Measurements from ENCODE around the gene COQ7.

Gene COQ7

DNA sequence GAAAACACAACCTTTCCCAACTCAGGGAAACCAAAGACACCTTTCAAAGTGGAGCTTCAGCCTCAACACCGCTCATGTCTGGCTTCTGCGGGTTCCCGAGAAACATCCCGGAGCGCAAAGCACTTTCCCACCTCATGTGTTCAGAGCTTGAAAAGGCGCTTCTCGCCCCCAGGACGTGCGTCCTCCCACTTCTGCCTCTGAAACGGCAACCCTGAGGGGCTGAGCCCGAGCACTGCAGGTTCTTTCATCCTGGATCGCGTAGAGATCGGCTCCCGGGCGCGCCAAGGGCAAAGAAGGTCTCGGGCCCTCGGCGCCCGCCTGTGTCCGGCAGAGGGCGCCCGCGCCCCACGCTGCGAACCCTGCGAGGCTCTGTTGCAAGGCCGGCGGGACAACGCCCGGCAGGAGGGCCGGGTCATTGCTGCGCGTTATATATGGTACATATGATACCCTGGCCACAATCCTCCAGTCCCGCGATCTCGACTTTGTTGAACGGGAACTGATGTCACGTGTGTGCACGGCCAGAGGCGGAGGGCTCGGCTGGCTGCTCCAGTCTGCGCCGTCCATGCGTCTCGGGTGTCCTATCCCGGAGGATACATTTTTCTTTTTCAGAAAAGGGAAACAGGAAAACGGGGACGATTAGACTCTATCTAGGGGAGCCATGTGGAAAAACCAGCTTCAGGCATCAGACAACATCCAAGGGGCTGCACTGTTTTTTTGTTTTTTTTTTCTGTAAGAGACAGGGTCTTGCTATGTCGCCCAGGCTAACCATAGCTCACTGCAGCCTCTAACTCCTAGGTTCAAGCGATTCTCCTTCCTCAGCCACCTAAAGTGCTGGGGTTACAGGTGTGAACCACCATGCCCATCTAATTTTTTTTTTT is 19.1 kb downstream of the COQ7 start:
- peak; percentile 95 for DNase-seq (ENCODE audit: low spot score)

DNA sequence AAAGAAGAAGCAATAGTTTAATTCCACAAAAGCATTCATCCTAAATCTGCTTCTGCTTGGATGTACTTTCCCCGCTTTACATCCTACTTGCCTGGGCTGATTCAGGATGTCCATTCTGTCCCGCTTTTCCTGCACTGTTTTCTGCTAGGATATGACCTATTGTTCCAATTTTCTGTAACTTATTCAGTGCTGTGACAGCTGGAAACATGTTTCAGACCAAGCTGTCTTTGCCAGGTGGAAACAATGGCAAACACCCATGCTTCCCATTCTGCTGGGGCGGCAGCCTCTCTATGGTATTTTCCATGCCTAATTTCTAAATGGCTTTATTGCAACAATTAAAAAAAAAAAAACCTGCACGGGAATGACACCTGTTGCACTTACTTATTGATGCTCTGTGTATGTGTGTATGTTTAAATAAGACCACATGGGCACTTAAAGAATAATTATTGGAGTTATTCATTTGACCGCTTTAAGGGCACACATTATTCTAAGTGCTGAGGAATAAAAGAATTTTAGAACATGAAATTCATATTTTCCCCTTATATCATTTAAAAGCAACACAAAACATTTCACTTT is 21.0 kb downstream of the COQ7 start:
- no peak for DNase-seq (ENCODE audit: low spot score)

DNA sequence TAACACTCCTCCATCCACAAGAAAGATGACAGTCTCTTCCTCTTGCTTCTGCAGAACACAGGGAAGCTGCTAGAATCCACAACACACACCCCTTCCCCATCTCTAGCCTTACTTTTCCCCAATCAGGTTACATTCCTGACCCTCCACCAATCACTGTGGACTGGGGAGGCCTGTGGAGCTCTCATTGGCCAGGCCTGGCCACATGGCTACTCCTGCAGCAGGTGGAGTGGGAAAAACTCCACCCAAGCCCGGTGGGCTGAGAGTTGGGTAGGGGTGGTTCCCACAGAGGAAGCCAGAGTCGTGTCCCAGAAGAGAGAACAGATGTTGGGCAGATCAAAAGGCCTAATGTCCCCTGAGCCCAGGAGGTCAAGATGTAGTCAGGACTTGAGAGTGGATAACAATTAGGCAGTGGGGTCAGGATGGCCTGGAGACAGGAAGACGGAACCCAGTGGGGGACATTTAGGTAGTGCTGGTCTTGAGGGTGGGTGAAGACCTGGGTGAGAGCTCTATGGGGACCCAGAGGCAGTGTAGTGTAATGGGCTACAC is 22.1 kb downstream of the COQ7 start:
- DNase-seq (ENCODE audit: low spot score), result no peak

DNA sequence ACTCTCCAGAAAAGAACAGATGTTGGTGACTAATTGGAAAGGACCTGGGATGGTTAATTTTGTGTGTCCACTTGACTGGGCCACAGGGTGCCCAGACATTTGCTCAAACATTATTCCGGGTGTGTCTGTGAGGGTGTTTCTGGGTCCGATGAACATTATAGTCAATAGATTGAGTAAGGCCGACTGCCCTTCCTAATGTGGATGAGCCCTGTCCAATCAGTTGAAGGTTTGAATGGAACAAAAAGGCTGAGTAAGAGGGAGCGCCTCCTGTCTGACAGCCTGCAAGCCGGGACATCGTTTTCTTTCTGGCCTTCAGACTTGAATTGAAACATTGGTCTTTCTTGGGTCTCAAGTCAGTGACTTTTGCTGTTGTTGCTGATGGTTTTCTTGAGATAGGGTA is 23.5 kb downstream of the COQ7 start:
- DNase-seq (ENCODE audit: low spot score), result no peak

DNA sequence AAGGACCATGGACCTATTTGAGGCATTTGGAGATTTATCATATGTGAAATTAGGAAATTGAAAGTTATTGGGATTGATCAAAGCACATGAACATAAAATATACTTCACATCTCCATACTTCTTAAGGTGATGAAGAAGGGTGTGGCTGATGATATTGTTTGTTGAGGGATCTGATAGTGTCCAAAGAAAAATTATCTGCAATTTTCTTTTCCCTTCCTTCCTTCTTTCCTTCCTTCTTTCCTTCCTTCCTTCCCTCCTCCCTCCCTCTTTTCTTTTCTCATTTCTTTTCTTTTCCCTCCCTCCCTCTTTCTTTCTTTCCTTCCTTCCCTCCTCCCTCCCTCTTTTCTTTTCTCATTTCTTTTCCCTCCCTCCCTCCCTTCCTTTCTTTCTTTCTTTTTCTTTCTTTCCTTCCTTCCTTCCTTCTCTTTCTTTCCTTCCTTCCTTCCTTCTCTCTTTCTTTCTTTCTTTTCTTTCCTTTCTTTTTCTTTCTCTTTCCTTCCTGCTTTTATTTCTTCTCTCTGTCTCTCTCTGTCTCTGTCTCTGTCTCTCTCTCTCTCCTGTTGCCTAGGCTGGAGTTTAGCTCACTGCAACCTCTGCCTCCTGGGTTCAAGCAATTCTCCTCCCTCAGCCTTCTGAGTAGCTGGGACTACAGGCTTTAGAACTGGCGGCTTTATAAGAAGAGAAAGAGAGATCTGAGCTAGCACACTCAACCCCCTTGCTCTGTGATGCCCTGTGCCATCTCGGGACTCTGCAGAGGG is 25.4 kb downstream of the COQ7 start:
- DNase-seq (ENCODE audit: low spot score), result no peak

DNA sequence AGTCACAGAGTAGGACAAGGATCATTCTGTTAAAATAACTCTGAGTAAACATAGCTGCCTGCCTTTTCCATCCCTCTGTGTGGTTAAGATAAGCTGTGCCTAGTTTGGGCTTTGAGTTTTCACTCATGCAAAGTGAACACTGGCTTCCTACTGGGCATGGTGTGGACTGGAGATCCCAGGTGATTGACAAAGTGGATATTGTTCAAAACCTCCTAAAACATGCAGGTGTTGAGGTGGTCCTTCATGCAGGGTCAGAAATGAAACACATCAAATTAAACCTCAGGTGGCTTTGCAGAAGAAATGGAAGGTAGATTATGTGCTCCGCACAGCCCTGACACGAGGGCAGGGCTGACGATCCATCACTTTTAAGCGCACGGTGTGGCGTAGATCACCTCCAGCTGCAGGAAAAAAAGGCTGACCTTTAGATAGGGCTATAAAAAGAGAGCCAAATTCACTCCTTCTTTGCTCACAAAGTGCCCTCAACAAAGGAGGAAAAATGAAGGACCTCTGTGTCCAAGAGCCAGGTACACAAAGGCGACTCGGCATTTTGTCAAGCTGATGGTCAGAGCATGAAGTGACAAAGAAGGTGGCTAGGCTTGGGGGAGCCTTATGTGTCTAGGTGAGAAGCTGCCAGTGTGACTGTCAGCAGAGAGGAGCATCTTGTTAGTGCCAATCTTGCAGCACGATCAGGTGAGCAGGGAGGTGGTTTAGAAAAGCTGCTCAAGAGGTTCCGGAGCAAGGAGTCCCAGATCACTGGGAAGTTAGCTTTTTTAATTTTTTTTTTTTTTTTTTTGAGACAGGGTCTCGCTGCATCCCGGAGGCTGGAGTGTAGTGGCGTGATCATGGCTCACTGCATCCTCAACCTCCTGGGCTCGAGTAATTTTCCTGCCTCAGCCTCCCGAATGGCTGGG is 26.5 kb downstream of the COQ7 start:
- no peak for DNase-seq (ENCODE audit: low spot score)

DNA sequence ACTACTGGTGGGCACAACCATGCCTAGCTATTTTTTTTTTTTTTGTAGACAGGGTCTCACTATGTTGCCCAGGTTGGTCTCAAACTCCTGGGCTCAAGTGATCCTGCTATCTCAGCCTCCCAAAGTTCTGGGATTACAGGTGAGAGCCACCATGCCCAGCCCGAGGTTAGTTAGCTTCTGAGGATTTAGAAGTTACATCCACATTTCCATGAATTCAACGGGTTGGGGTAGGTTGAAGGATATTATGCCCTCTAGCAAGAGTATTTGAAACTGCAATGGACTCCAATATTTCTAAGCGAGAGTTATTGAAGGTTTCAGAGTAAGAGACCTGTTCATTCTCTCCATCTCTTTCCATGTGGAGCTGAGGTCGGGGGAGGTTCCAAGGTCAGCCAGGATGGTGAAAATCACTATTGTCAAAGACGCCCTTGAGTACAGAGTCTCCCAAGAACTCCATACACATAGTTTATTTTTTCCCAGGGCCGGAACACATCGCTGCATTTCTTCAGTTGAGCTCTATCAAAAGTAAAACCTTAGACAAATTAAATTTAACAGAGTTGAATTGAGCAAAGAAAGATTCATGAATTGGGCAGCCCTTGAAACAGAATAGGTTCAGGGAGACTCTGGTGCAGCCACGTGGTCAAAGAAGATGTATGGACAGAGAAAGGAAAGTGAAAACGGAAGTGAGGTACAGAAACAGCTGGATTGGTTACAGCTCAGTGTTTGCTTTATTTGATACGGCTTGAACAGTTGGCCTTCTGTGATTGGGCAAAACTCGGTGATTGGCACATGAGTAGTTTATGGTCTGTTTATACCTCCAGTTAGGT is 27.3 kb downstream of the COQ7 start:
- peak; percentile 62 for DNase-seq (ENCODE audit: low spot score)

DNA sequence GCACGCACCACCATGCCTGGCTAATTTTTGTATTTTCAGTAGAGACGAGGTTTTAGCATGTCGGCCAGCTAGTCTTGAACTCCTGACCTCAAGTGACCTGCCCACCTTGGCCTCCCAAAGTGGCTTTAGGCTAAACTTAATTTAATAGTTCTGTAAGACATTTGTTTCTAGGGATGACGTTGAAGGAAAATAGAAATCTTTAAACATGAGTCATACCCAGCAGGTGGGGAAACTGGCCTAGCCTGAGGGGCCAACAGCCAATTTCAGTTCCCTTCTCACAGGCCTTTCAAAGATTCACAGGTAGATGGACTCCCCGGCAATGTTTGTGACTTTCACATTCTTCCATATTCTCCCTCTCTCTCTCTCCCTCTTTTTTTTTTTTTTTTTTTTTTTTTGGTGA is 28.2 kb downstream of the COQ7 start:
- DNase-seq (ENCODE audit: low spot score), result peak; percentile 69

DNA sequence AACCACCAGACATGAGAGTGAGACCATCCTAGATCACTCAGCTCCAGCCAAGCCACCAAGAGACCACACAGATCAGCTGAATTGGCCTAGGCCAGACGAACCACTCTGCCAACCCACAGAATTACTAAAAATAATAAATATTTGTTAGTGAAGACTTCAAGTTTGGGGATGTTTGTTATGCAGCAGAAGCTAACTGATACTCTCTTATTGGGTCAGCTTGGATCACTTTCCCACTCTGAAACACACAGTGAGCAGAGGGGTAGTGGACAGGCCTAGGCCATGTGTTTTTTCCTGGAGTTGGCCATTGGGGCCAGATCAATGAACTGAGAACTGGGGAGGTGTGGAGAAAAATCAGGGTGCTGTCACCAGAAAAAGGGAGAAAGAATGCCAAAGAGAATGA is 30.8 kb downstream of the COQ7 start:
- DNase-seq (ENCODE audit: low spot score), result no peak

DNA sequence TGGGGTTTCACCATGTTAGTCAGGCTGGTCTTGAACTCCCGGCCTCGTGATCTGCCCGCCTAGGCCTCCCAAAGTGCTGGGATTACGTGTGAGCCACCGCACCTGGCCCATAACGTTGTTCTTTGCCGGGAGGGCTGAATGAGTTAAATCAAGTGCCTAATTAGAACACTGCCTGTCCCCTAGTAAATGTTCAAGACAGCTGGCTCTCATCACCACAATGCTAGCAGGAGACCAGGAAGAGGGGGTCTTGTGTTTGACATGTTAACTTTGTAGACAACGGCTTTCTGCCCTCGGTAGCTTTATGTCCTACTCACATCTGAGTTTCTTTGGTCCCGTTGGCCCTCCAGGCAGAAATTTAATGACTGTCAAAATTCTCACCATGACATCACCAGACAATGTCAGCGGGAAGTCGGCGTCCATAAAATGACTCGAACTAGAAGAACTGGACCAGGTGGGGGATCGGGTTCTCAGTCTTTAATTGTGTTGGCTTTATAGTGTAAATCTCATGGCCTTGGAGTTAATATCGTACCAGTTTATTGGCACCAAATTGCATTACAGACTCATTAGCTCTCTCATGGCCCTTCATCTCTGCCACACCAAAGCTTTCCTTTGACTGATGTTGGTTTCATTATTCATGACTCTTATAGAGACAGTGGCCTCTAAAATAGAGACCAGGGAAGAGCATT is 34.9 kb downstream of the COQ7 start:
- DNase-seq (ENCODE audit: low spot score), result no peak

DNA sequence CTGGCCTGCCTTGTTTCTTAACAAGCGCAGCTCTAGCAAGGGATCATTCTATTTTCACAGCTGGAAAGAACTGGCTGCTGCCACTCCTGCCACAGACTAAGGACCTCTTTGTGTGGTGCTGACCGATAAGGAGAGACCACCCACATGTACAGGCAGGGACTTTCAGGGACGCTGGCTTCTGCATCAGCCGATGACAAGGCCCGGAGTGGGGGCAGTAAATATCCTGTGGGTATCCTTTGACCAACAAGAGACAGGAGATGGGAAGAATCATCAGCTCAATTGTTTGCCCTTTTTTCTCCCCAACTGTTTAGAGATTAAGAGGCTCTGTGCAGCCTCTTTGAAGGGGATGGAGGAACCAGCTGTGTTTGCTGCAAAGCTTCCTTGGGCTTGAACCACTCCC is 37.2 kb downstream of the COQ7 start:
- DNase-seq (ENCODE audit: low spot score), result no peak

DNA sequence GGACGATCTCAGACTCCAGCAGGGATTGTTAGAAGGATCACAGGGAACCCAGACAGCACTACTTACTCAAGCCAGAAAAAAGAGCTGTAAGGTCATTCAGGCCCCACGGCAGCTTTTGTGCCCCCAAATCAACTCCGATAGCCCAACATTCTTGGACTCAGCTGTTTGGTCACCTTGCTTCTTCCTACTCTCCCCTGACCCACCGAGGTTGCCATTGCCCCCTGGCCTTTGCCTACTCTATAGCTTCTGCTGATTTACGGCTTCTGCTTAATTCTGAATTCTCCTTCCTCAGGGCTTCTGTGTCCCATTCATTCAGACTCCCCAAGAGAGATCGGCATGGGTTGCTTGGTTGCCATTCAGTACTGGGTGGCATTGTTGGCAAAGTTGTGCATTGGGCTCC is 37.7 kb downstream of the COQ7 start:
- DNase-seq (ENCODE audit: low spot score), result no peak

DNA sequence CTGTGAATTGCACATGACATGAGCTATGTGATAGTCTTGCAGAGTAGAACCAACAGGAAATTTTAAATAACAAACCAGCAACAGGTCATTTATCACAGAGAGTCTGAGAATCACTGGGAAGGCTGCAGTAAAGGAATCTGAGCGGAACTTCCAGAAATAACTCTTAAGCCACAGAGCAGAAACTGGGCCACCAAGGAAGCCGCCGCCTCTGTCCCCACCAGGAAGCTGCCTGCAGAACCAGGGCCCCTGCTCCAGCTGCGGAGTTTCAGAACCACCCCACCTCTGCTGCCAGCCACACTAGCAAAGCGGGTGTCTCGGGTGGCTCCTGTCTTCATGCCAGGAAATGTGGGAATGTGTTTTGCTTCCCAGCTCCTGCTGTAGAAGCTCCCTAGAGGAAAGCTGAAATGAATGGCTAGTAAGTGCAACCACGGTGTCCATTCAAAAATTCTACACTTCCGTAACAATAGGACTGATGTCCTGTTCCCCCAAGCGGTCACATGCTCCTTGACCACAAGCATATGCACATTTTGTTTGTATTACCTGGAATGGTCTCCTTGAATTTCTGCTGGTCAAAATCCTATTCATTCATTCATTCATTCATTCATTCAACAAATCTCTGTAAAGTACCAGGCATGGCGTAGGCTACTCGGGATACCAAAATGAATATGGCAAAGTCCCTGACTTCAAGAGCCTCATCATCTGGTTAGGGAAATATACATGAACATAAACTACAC is 38.6 kb downstream of the COQ7 start:
- no peak for DNase-seq (ENCODE audit: low spot score)

DNA sequence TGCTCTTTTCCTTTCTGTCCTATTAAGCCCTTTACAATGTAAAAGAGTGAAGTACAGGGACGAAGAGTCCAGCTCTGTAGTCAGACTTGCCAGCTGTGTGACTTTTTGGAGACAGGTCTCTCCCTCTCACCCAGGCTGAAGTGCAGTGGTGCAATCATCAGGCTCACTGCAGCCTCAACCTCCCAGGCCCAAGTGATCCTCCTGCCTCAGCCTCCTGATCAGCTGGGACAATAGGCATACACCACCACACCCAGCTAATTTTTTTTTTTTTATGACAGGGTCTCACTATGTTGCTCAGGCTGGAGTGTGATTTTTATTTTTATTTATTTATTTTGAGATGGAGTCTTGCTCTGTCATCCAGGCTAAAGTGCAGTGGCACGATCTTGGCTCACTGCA is 39.2 kb downstream of the COQ7 start:
- no peak for DNase-seq (ENCODE audit: low spot score)

DNA sequence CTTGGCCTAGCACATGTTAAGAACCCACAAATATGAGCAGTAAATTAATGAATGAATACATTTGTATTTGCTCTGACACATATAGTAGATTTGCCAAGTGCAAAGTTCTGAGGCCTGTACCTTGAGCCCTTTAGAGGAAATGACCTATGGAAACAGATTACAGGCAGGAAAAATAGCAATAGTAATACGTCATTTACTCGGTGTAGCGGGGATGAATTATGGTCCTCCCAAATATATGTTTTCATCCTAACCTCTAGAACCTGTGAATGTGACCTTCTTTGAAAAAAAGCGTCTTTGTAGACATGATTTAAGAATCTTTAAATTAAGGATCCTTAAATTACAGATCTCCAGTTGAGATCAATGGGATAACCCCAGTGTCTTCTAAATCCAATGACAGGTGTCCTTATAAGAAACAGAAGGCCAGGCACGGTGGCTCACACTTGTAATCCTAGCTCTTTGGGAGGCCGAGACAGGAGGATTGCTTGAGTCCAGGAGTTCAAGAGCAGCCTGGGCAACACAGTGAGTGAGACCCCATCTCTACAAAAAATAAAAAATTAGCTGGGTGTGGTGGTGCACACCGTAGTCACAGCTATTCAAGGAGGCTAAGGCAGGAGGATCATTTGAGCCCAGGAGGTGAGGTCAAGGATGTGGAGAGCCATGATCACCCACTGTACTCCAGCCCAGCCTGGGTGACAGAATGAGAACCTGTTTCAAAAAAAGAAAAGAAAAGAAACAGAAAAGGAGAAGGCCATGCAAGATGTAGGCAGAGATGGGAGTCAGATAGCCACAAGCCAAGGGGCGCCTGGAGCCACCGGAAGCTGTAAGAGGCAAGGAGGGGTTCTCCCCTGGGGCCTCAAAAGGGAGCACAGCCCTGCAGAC is 41.2 kb downstream of the COQ7 start:
- DNase-seq (ENCODE audit: low spot score), result no peak

DNA sequence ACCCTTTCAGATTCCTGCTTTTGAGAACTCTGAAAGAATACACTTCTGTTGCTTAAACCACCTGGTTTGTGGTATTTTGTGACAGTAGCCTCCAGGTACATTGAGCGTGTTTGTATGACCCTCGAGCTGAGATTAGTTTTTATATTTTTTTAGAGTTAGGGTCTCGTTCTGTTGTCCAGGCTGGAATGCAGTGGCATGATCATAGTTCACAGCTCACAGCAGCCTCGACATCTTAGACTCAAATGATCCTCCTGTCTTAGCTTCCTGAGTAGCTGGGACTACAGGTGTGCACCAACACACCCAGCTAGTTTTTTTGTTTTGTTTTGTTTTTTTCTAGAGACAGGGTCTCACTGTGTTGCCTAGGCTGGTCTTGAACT is 41.9 kb downstream of the COQ7 start:
- no peak for DNase-seq (ENCODE audit: low spot score)

DNA sequence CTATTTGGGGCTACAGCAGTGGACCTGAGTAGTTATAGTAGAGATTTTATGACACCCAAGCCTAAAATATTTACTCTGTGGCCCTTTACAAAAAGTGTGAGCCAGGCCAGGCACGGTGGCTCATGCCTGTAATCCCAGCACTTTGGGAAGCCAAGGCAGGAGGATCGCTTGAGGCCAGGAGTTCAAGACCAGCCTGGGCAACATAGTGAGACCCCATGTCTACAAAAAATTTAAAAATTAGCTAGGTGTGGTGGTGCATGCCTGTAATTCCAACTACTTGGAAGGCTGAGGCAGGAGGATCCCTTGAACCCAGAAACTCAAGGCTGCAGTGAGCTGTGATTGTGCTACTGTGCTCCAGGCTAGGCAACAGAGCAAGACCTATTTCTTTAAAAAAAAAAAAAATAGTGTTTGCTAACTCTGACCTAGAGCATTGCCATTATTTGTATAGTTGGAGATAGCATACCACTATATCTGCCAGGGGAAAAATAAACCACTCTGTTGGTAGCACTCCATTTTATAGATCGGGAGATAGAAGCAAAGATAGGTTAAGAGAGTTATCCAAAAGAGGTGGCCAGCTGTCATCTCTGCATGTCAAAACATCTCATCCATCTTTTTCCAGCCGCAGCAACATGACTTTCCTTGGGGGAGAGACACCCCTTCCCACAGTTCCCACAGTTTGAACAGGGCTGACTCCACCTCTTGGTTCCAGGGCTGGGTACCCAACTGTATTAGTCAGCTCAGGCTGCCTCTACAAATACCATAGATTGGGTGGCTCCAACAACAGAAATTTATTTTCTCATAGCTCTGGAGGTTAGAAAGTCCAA is 43.3 kb downstream of the COQ7 start:
- no peak for DNase-seq (ENCODE audit: low spot score)

DNA sequence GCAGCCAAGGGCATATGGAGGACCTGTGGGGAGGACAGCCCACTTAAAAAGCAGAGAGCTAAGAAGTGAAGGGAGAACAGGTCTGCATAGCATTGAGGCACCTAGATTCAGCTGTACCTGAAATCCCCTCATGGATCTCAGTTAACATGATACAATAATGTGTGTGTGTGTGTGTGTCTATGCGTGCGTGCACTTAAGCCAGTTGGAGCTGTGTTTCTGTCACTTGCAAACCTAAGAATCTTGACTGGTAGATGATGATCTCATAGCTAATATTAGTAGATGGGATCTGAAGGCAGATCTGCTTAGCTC is 44.6 kb downstream of the COQ7 start:
- DNase-seq (ENCODE audit: low spot score), result no peak

All from LoVo (cell line).